K562 (cell line): ENCODE results near the gene SENP3. TPM values are rescaled to one million over a fixed set of nuclear protein-coding genes. Genes with fewer than 3 reads are reported as not detected.

ENCODE experiments used
- ATAC-seq: fragments of 200-7000 bp; cut with Tn5 transposase; 3 replicates; pipeline ENCODE4 v1.9.1; 2020; ENCODE audit warnings: moderate library complexity
- BruUV-seq: library from RNA; stranded (reverse); fragments of 400-500 nt; replicated peaks from 2 replicates; lab custom pipeline; 2021; lab: Mats Ljungman, UMichigan
- CTCF ChIA-PET: fragments of 300-600 bp; formaldehyde crosslinking; extraction: SDS; loops from one replicate; lab custom pipeline; 2021; ENCODE audit warnings: low intra/inter-chr PET ratio; lab: Yijun Ruan, JAX
- POLR2A ChIA-PET: fragments of 300-600, 350-650 bp; sonication (Branson Sonifier 250); formaldehyde crosslinking; extraction: SDS; loops from one replicate; lab custom pipeline; 2021; ENCODE audit warnings: antibody characterized with exemption, inconsistent platforms; lab: Yijun Ruan, JAX
- DNase-seq, 4 experiments: peaks; one replicate each; pipeline versions ENCODE4 v3.0.0 to v3.0.0-alpha.2; 2011 to 2018; ENCODE audit warnings: low spot score in 3 of 4, mixed read lengths in 3 of 4; ENCODE audit errors: extremely low read depth in 1 of 4
- FAIRE-seq: peaks from 2 replicates; lab custom pipeline; 2011; peaks lifted over from hg19 to GRCh38; lab: Jason Lieb, UNC
- H2AFZ ChIP-seq: 2 replicates; pipeline ENCODE4 v1.6.0; 2011; ENCODE audit warnings: low read depth, low read length, control low read depth, inconsistent platforms
- H3K27ac ChIP-seq: fragments of 200-600 bp; 3 replicates; pipeline ENCODE4 v1.8.0; 2011; ENCODE audit warnings: low read depth, mild to moderate bottlenecking, control low read depth, inconsistent platforms, low read length, moderate library complexity, mixed read lengths; ENCODE audit errors: extremely low read depth
- H3K27me3 ChIP-seq, 2 experiments: fragments of 300-600 bp in 1 of 2; 2 replicates in 1 of 2; 3 replicates in 1 of 2; pipeline versions ENCODE4 v1.6.0 to v1.8.0; 2011; ENCODE audit warnings: inconsistent platforms in 2 of 2, low read length in 2 of 2, mild to moderate bottlenecking in 1 of 2, mixed read lengths in 1 of 2, moderate library complexity in 1 of 2; ENCODE audit not compliant: control insufficient read depth in 2 of 2, insufficient read depth in 2 of 2
- H3K36me3 ChIP-seq: fragments of 300-600 bp; 3 replicates; pipeline ENCODE4 v1.8.0; 2011; ENCODE audit warnings: mild to moderate bottlenecking, low read length, inconsistent platforms; ENCODE audit not compliant: control insufficient read depth, insufficient read depth
- H3K4me1 ChIP-seq, 2 experiments: fragments of 200-600 bp in 1 of 2; replicated peaks in 1 of 2; 2 replicates in 1 of 2; 3 replicates in 1 of 2; pipeline versions ENCODE4 v1.5.1 to v1.8.0; 2011; ENCODE audit warnings: inconsistent platforms in 2 of 2, low read length in 2 of 2, mild to moderate bottlenecking in 1 of 2, mixed read lengths in 1 of 2, moderate library complexity in 1 of 2; ENCODE audit not compliant: control insufficient read depth in 2 of 2, insufficient read depth in 2 of 2
- H3K4me2 ChIP-seq: 2 replicates; pipeline ENCODE4 v1.6.1; 2011; ENCODE audit warnings: low read length, control low read depth, inconsistent platforms, mixed read lengths; ENCODE audit not compliant: insufficient read depth
- H3K4me3 ChIP-seq: fragments of 200-600 bp; sonication (generic), shearing (Covaris generic); 2 replicates; pipeline ENCODE4 v1.5.1; 2016; ENCODE audit warnings: control low read depth, inconsistent platforms
- H3K79me2 ChIP-seq: fragments of 200-600 bp; 3 replicates; pipeline ENCODE4 v1.8.0; 2011; ENCODE audit warnings: low read length, inconsistent platforms; ENCODE audit not compliant: control insufficient read depth, insufficient read depth
- H3K9ac ChIP-seq, 2 experiments: 2 replicates each; pipeline versions ENCODE4 v1.6.0 to v1.6.1; 2011; ENCODE audit warnings: low read depth in 2 of 2, low read length in 2 of 2, control low read depth in 1 of 2, inconsistent platforms in 1 of 2, mild to moderate bottlenecking in 1 of 2, mixed read lengths in 1 of 2; ENCODE audit not compliant: insufficient read depth in 1 of 2
- H3K9me1 ChIP-seq: one replicate; pipeline ENCODE4 v1.6.0; 2011; ENCODE audit warnings: inconsistent platforms, mild to moderate bottlenecking, low read length, moderate library complexity; ENCODE audit not compliant: control insufficient read depth, insufficient read depth
- H3K9me3 ChIP-seq: replicated peaks from 2 replicates; pipeline ENCODE4 v1.5.1; 2011; ENCODE audit warnings: low read depth, low read length, inconsistent platforms; ENCODE audit not compliant: control insufficient read depth, insufficient read depth
- H4K20me1 ChIP-seq: replicated peaks from 2 replicates; pipeline ENCODE4 v1.6.1; 2011; ENCODE audit warnings: low read length, inconsistent platforms, mixed read lengths; ENCODE audit not compliant: control insufficient read depth, insufficient read depth
- ZFX ChIP-seq: sonication (generic); formaldehyde crosslinking; IDR thresholded peaks from 2 replicates; pipeline ENCODE4 v1.8.0; 2022; ENCODE audit warnings: mild to moderate bottlenecking, missing genetic modification reagents, moderate library complexity
- ZNF41 ChIP-seq: fragments of 250-450 bp; sonication (Bioruptor Pico); conservative IDR thresholded peaks from 2 replicates; pipeline ENCODE4 v1.4.0; 2020; ENCODE audit warnings: mild to moderate bottlenecking
- WGBS: fragments of 100-300 bp; shearing (Covaris generic); methylation state at CpG from one replicate; pipeline ENCODE4 v1.1.6; 2016; ENCODE audit warnings: low coverage, mixed read lengths; ENCODE audit not compliant: insufficient coverage; ENCODE audit errors: missing lambda C conversion rate; 5-methylcytosine and 5-hydroxymethylcytosine counted together
- in situ Hi-C: fragments of 300-500 bp; cut with MboI; formaldehyde crosslinking; loops from 4 replicates; pipeline ENCODE4 v1.15.0; 2018; ENCODE audit warnings: inconsistent platforms, mixed read lengths
- intact Hi-C: fragments of 100-400 bp; cut with micrococcal nuclease; formaldehyde crosslinking; loops from 2 replicates; pipeline ENCODE4 v1.14.2; 2022
- polyA plus RNA-seq, 8 experiments: library from polyadenylated mRNA; depleted of rRNA in 4 of 8; stranded (reverse) in 5 of 8; unstranded in 3 of 8; fragments of >200 nt; fragmentation: Nextera tagmentation in 2 of 8; fragmentation: Illumina TruSeq in 1 of 8; extraction: Ambion mirVana in 2 of 8; extraction: Trizol in 1 of 8; gene quantifications; 2 replicates each; pipeline versions ENCODE4 v1.2.1 to v1.2.3, GENCODE V29; 2011 to 2014; ENCODE audit warnings: inconsistent platforms in 1 of 8, missing spikeins in 1 of 8
- total RNA-seq, 7 experiments: library from RNA; depleted of rRNA in 6 of 7; stranded (reverse); fragments of >200 nt in 6 of 7; fragmentation: Illumina TruSeq in 2 of 7; extraction: Trizol in 2 of 7; gene quantifications; 2 replicates each; pipeline versions ENCODE4 v1.2.1 to v1.2.3, GENCODE V29; 2011 to 2021; ENCODE audit warnings: low replicate concordance in 1 of 7

Gene SENP3
- total and polyA plus RNA-seq, 9 of the 15 experiments (the other 6 are each of a cell fraction or from before 2014, with no cell fraction given), result 0.63 to 102 (median 78.8) TPM

GRCh38 chr17:7559320-7560171 is 2.2 kb upstream of the SENP3 start:
- FAIRE-seq (no peak), ATAC-seq (no peak), DNase-seq (no peak)
- peaks cover 10 to 52% of the 10 kb centered on the region in 2 experiments; a peak in 4 of 5 replicates for H3K4me1 ChIP-seq
- peaks cover 33% of the 10 kb centered on the region for H3K79me2 ChIP-seq
- H3K36me3 ChIP-seq, result peaks cover 16% of the 10 kb centered on the region; the same call in 2 of the 3 replicates
- peak overlapping the region; percentile 51; the same call in 1 of the 2 replicates for H2AFZ ChIP-seq
- 61% methylated on average over 13 of the region's 18 CpGs for WGBS
- H3K4me3 ChIP-seq, result no peak overlapping the region
- peak overlapping the region; percentile 98; the same call in 1 of the 2 replicates for H3K4me2 ChIP-seq
- no peaks in the 10 kb centered on the region for H3K9me3 ChIP-seq
- H3K9ac ChIP-seq, result peak overlapping the region; percentile 21 to 34; a peak in 1 of 4 replicates
- CTCF ChIA-PET, result interaction anchor here (1.9 to 2.3 kb wide), 2 partner anchors 45 to 203 kb away, joined by 9 to 16 read pairs; no protein-coding TSS in a partner anchor
- intact Hi-C loops, result loop anchor here (2.0 to 5.0 kb wide), 2 partner anchors 75 to 202 kb away; partner anchors contain the start of genes POLR2A and TMEM95
- TF ChIP-seq ZNF41 (CRISPR knock-in tag), result no peak
- peak; percentile 69 for TF ChIP-seq ZFX (CRISPR knock-in tag)
- H4K20me1 ChIP-seq, result no peaks in the 10 kb centered on the region
- in situ Hi-C loops, result loop anchor here (10.0 to 25.0 kb wide), 2 partner anchors 205 to 522 kb away; partner anchors contain the start of genes KCTD11, SLC16A11, SLC16A13 and TMEM95
- H3K27me3 ChIP-seq, result no peaks in the 10 kb centered on the region
- no peaks in the 10 kb centered on the region for H3K9me1 ChIP-seq
- BruUV-seq, result no TSS peak
- H3K27ac ChIP-seq, result no peak overlapping the region
- POLR2A ChIA-PET, result interaction anchor here (0.8 to 1.5 kb wide), 8 partner anchors 11 to 74 kb away, joined by 3 to 9 read pairs (median 4); partner anchors contain the start of gene CD68
